Measurements from ENCODE around the gene CACNA2D2. TPM values are rescaled to one million over a fixed set of nuclear protein-coding genes. Genes with fewer than 3 reads are reported as not detected.
A peak's percentile ranks its signal among the peaks of the same experiment; 100 is the strongest.

Gene CACNA2D2
- total RNA-seq, 1 experiment from 2014 or later, result 0.33 TPM

Small RNAs within 50 kb of the gene (small RNA-seq; reads per million reads assigned to genes)
- gene RNA5SP131, result 0.93 reads per million, percentile 30 among the genes with 10 or more reads in this experiment

Other genes starting within 250 kb of the CACNA2D2 start
- 87.7 and 94.2 TPM in 2 replicates for gene SEMA3B, start 234.5 kb downstream of the CACNA2D2 start, total RNA-seq (2014; rRNA removed; shearing (Covaris generic))
- gene LSMEM2, start 224.5 kb downstream of the CACNA2D2 start, total RNA-seq (2014; rRNA removed; shearing (Covaris generic)), result not detected in 2 replicates
- gene IFRD2, start 211.2 kb downstream of the CACNA2D2 start, total RNA-seq (2014; rRNA removed; shearing (Covaris generic)), result 175 and 177 TPM in 2 replicates
- 8.3 and 12.7 TPM in 2 replicates for gene HYAL3, start 204.2 kb downstream of the CACNA2D2 start, total RNA-seq (2014; rRNA removed; shearing (Covaris generic))
- 14.2 and 15.3 TPM in 2 replicates for gene NAA80, start 204.2 kb downstream of the CACNA2D2 start, total RNA-seq (2014; rRNA removed; shearing (Covaris generic))
- 1.4 and 1.6 TPM in 2 replicates for gene HYAL1, start 200.1 kb downstream of the CACNA2D2 start, total RNA-seq (2014; rRNA removed; shearing (Covaris generic))
- 81.4 and 82.6 TPM in 2 replicates for gene HYAL2, start 180.9 kb downstream of the CACNA2D2 start, total RNA-seq (2014; rRNA removed; shearing (Covaris generic))
- 66.8 and 69.2 TPM in 2 replicates for gene TUSC2, start 175.4 kb downstream of the CACNA2D2 start, total RNA-seq (2014; rRNA removed; shearing (Covaris generic))
- gene RASSF1, start 162.8 kb downstream of the CACNA2D2 start, total RNA-seq (2014; rRNA removed; shearing (Covaris generic)), result 24.2 and 30.2 TPM in 2 replicates
- 0.48 TPM in 1 of 2 replicates, not detected in the other for gene ZMYND10, start 157.9 kb downstream of the CACNA2D2 start, total RNA-seq (2014; rRNA removed; shearing (Covaris generic))
- 30.0 and 30.7 TPM in 2 replicates for gene NPRL2, start 152.9 kb downstream of the CACNA2D2 start, total RNA-seq (2014; rRNA removed; shearing (Covaris generic))
- 42.5 and 46.0 TPM in 2 replicates for gene CYB561D2, start 152.8 kb downstream of the CACNA2D2 start, total RNA-seq (2014; rRNA removed; shearing (Covaris generic))
- 35.8 and 36.2 TPM in 2 replicates for gene TMEM115, start 144.1 kb downstream of the CACNA2D2 start, total RNA-seq (2014; rRNA removed; shearing (Covaris generic))
- 0.33 and 0.44 TPM in 2 replicates for gene C3orf18, start 64.1 kb upstream of the CACNA2D2 start, total RNA-seq (2014; rRNA removed; shearing (Covaris generic))
- 8.2 and 12.2 TPM in 2 replicates for gene HEMK1, start 65.9 kb upstream of the CACNA2D2 start, total RNA-seq (2014; rRNA removed; shearing (Covaris generic))
- 0.43 and 0.73 TPM in 2 replicates for gene CISH, start 108.1 kb upstream of the CACNA2D2 start, total RNA-seq (2014; rRNA removed; shearing (Covaris generic))
- 29.7 and 35.7 TPM in 2 replicates for gene MAPKAPK3, start 113.5 kb upstream of the CACNA2D2 start, total RNA-seq (2014; rRNA removed; shearing (Covaris generic))
- 0.10 TPM in 1 of 2 replicates, not detected in the other for gene DOCK3, start 171.3 kb upstream of the CACNA2D2 start, total RNA-seq (2014; rRNA removed; shearing (Covaris generic))